Measurements from ENCODE around the gene CMC4. TPM values are rescaled to one million over a fixed set of nuclear protein-coding genes. Genes with fewer than 3 reads are reported as not detected.

Gene CMC4
- total RNA-seq, 1 donor = 13.8 TPM

DNA sequence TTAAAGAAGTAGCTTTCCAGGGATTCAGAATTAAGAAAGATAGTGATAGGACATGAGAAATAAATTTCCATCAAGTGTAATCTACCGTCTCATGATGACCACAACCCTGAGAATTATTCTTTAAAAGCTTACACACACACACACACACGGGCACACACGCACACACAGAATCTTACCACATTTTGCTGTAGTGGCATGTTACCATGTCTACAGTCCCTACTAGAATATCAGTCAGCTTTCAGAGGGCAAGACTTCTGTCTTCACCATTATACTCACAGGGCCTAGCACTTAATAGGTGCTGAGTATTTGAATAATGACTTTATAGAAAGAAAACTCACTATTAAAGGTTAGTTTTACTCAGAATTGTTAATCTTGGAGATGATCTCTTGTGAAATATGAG, 15.4 kb downstream of the CMC4 start:
- TF ChIP-seq, protein P1, sequence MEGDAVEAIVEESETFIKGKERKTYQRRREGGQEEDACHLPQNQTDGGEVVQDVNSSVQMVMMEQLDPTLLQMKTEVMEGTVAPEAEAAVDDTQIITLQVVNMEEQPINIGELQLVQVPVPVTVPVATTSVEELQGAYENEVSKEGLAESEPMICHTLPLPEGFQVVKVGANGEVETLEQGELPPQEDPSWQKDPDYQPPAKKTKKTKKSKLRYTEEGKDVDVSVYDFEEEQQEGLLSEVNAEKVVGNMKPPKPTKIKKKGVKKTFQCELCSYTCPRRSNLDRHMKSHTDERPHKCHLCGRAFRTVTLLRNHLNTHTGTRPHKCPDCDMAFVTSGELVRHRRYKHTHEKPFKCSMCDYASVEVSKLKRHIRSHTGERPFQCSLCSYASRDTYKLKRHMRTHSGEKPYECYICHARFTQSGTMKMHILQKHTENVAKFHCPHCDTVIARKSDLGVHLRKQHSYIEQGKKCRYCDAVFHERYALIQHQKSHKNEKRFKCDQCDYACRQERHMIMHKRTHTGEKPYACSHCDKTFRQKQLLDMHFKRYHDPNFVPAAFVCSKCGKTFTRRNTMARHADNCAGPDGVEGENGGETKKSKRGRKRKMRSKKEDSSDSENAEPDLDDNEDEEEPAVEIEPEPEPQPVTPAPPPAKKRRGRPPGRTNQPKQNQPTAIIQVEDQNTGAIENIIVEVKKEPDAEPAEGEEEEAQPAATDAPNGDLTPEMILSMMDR (IDR thresholded peaks at IDR 0.05; ENCODE audit: insufficient read depth, low read depth, low read length) = no peak
- H3K4me3 ChIP-seq (ENCODE audit: low read depth, low read length) = no peak overlapping the region
- DNase-seq (ENCODE audit: low read depth) = no peak

- TF ChIP-seq, protein P1 (IDR thresholded peaks at IDR 0.05; ENCODE audit: insufficient read depth, low read depth, low read length) = no peak
- DNase-seq (ENCODE audit: low read depth) = no peak
- no peak overlapping the region for H3K4me3 ChIP-seq (ENCODE audit: low read depth, low read length)
These were observed 16.7 kb downstream of the CMC4 start for GRCh38 chrX:155054255-155054654.

DNA sequence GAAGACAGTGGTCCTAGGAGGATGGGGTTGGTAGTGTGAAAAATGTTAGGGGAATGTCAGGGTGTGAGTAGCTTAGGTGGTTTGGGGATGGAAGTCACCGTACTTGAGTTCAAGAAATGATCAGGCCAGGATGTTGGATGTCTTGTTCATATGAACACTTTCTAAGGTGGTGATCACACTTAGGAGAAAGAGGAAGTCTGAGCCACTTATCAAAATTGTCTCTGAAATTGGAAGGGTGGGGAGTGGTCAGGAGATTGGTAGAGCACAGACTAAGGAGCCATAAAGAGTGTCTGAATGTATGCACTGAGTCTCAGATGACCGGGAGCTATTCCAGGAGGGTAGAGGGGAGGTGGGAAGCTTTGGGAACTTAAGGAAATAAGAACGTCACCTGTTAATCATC, 17.3 kb downstream of the CMC4 start:
- no peak for DNase-seq (ENCODE audit: low read depth)
- H3K4me3 ChIP-seq (ENCODE audit: low read depth, low read length) = no peak overlapping the region
- TF ChIP-seq, protein P1 (IDR thresholded peaks at IDR 0.05; ENCODE audit: insufficient read depth, low read depth, low read length) = no peak

- DNase-seq (ENCODE audit: low read depth) = no peak
- H3K4me3 ChIP-seq (ENCODE audit: low read depth, low read length) = no peak overlapping the region
- TF ChIP-seq, protein P1 (IDR thresholded peaks at IDR 0.05; ENCODE audit: insufficient read depth, low read depth, low read length) = no peak
These were observed 18.0 kb downstream of the CMC4 start for GRCh38 chrX:155052738-155053498.

GRCh38 chrX:155048977-155049619, 21.8 kb downstream of the CMC4 start:
- H3K4me3 ChIP-seq (ENCODE audit: low read depth, low read length) = no peak overlapping the region
- peak; percentile 67 for DNase-seq (ENCODE audit: low read depth)
- TF ChIP-seq, protein P1 (IDR thresholded peaks at IDR 0.05; ENCODE audit: insufficient read depth, low read depth, low read length) = peak; percentile 72

DNA sequence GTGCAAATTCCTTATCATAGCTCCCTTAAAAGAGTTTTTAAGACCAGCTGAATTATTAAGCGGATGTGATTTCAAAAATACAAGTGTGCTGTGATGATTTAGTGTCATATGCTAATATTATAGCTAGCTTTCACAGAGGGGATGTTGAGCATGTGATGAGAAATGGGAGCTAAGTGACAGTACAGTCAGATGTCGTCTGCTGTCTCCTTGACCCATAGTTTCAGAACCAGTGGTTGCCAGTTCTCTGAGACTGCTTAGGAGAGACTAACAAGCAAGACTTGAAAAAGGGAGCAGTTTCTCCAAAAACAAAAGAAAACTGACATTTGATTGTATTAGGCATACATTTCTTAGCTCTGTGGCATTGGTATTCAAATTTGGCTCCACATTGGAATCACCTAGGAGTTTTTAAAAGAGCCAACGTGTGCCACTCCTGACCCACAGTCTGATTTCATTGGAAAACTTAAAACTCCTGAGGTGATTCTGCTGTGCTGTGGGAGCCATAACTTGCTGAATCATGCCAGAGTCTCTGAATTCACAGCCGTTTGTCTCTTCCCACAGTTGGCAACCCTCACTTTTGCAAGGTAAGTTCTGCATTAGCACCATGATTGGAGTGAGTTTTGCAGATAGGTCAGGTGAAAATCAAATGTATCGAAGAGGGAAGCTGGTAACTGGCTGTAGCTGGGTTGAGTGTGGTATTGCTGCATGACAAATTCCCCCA, 24.0 kb downstream of the CMC4 start:
- TF ChIP-seq, protein P1 (IDR thresholded peaks at IDR 0.05; ENCODE audit: insufficient read depth, low read depth, low read length) = no peak
- no peak overlapping the region for H3K4me3 ChIP-seq (ENCODE audit: low read depth, low read length)
- no peak for DNase-seq (ENCODE audit: low read depth)
